HL-60 (cell line): ENCODE results near the gene NAALADL2.
"Not testable (repeated sequence)": the region's sequence is repeated elsewhere in the genome, so short reads cannot be mapped to it uniquely, and the experiment has no call there.

Experiments used
- DNase-seq, 2 experiments: peaks; one replicate each; pipeline ENCODE4 v3.0.0-alpha.2; 2010 to 2020; ENCODE audit warnings: low read depth in 1 of 2, low spot score in 1 of 2
- H3K27ac ChIP-seq: fragments of 250-450 bp; sonication (Bioruptor Pico); replicated peaks from 2 replicates; pipeline ENCODE4 v1.5.1; 2020; ENCODE audit warnings: mild to moderate bottlenecking, moderate library complexity
- H3K27me3 ChIP-seq: fragments of 250-450 bp; sonication (Bioruptor Pico); 2 replicates; pipeline ENCODE4 v1.5.1; 2021; ENCODE audit warnings: mild to moderate bottlenecking, moderate library complexity; ENCODE audit not compliant: insufficient read depth, poor library complexity, severe bottlenecking
- H3K4me3 ChIP-seq: replicated peaks from 2 replicates; pipeline ENCODE4 v1.5.1; 2011; ENCODE audit warnings: mild to moderate bottlenecking, control low read depth, low read length; ENCODE audit not compliant: insufficient read depth
- GABPA ChIP-seq: IDR thresholded peaks from 2 replicates; pipeline ENCODE4 v1.6.1; 2012; ENCODE audit warnings: low read depth
- POLR2AphosphoS5 ChIP-seq: IDR thresholded peaks from 2 replicates; pipeline ENCODE4 v1.6.1; 2012; ENCODE audit warnings: low read depth
- SPI1 ChIP-seq: IDR thresholded peaks from 2 replicates; pipeline ENCODE4 v1.6.1; 2012; ENCODE audit warnings: low read depth, mild to moderate bottlenecking, borderline replicate concordance
- TF ChIP-seq, protein P1 (sequence below): IDR thresholded peaks from 2 replicates; pipeline ENCODE4 v1.6.1; 2012; ENCODE audit warnings: low read depth; ENCODE audit not compliant: insufficient replicate concordance
- TF ChIP-seq, protein P2 (sequence below): IDR thresholded peaks from one replicate; pipeline ENCODE4 v1.5.1; 2011; ENCODE audit warnings: low read length, control low read depth, inconsistent platforms; ENCODE audit not compliant: insufficient read depth

NAALADL2 gene

DNA sequence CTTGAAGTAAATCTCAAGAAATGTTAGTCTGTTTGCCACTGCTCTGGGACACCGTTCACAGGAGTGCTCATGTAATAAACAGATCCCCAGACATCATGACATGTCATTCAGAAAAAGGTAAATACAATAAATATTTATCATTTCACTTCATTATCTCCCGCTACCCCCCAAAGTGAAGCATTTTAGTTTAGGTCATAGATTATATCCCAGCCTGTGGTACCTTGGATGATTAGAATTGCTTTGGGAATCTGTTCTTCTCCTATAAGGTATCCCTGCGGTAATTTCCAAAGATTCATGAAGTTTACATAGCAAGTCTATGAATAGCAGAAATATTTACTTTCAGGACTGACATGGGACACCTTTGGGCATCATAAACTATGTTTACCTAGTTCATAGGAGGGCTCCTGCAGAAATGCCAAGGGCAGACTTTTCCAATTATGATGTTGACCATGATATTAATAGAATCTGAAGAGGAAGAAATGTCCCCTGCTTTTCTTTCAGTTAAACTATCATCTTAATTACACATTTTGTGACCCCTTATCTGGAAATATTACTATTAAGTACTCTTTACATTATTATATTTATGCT lies 268.0 kb downstream of the NAALADL2 start:
- Histone ChIP-seq H3K27me3 (no peaks in the 10 kb centered on the region), H3K4me3 (no peak overlapping the region), H3K27ac (no peak overlapping the region)
- TF ChIP-seq GABPA (no peak), SPI1 (no peak), POLR2AphosphoS5 (no peak)
- TF ChIP-seq, protein P1, sequence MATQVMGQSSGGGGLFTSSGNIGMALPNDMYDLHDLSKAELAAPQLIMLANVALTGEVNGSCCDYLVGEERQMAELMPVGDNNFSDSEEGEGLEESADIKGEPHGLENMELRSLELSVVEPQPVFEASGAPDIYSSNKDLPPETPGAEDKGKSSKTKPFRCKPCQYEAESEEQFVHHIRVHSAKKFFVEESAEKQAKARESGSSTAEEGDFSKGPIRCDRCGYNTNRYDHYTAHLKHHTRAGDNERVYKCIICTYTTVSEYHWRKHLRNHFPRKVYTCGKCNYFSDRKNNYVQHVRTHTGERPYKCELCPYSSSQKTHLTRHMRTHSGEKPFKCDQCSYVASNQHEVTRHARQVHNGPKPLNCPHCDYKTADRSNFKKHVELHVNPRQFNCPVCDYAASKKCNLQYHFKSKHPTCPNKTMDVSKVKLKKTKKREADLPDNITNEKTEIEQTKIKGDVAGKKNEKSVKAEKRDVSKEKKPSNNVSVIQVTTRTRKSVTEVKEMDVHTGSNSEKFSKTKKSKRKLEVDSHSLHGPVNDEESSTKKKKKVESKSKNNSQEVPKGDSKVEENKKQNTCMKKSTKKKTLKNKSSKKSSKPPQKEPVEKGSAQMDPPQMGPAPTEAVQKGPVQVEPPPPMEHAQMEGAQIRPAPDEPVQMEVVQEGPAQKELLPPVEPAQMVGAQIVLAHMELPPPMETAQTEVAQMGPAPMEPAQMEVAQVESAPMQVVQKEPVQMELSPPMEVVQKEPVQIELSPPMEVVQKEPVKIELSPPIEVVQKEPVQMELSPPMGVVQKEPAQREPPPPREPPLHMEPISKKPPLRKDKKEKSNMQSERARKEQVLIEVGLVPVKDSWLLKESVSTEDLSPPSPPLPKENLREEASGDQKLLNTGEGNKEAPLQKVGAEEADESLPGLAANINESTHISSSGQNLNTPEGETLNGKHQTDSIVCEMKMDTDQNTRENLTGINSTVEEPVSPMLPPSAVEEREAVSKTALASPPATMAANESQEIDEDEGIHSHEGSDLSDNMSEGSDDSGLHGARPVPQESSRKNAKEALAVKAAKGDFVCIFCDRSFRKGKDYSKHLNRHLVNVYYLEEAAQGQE, result no peak
- TF ChIP-seq, protein P2, sequence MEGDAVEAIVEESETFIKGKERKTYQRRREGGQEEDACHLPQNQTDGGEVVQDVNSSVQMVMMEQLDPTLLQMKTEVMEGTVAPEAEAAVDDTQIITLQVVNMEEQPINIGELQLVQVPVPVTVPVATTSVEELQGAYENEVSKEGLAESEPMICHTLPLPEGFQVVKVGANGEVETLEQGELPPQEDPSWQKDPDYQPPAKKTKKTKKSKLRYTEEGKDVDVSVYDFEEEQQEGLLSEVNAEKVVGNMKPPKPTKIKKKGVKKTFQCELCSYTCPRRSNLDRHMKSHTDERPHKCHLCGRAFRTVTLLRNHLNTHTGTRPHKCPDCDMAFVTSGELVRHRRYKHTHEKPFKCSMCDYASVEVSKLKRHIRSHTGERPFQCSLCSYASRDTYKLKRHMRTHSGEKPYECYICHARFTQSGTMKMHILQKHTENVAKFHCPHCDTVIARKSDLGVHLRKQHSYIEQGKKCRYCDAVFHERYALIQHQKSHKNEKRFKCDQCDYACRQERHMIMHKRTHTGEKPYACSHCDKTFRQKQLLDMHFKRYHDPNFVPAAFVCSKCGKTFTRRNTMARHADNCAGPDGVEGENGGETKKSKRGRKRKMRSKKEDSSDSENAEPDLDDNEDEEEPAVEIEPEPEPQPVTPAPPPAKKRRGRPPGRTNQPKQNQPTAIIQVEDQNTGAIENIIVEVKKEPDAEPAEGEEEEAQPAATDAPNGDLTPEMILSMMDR, result no peak
- DNase-seq, result no peak

DNA sequence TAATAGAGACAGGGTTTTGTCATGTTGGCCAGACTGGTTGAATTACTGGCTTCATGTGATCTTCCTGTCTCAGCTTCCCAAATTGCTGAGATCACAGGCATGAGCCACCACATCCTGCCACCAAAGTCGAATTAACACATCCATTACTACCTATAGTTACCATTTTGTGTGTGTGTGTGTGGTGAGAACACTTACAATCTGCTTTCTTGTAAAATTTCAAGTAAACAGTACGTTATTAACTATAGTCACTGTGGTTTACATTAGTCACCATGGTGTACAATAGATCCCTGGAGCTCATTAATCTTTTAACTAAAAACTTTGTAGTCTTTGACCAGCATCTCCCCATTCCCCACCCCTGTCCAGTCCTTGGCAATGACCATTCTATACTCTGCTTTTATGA lies 270.0 kb downstream of the NAALADL2 start:
- no peak for DNase-seq

DNA sequence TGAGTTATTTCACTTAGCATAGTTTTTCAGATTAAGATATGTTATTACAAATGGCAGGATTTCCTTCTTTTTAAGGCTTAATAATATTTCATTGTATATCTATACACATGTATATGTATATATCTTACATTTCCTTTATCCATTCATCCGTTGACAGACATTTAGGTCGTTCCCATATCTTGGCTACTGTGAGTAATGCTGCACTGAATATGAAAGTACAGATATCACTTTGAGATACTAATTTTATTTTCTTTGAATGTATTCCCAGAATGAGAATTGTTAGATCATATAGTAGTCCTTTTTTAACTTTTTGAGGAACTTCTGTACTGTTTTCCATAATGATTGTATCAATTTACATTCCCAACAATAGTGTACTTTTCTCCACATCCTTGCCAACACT lies 270.4 kb downstream of the NAALADL2 start:
- no peak for DNase-seq
- TF ChIP-seq, protein P1, result no peak
- TF ChIP-seq GABPA (no peak), SPI1 (no peak)
- Histone ChIP-seq H3K4me3 (no peak overlapping the region), H3K27ac (no peak overlapping the region), H3K27me3 (no peaks in the 10 kb centered on the region)

More for the DNA sequence above, 270.0 kb downstream of the NAALADL2 start:
- no peak for TF ChIP-seq POLR2AphosphoS5
- no peak for TF ChIP-seq SPI1
- TF ChIP-seq GABPA, result no peak
- TF ChIP-seq, protein P1, result no peak
- TF ChIP-seq, protein P2, result no peak
- H3K4me3 ChIP-seq, result no peak overlapping the region
- no peaks in the 10 kb centered on the region for H3K27me3 ChIP-seq
- no peak overlapping the region for H3K27ac ChIP-seq

DNA sequence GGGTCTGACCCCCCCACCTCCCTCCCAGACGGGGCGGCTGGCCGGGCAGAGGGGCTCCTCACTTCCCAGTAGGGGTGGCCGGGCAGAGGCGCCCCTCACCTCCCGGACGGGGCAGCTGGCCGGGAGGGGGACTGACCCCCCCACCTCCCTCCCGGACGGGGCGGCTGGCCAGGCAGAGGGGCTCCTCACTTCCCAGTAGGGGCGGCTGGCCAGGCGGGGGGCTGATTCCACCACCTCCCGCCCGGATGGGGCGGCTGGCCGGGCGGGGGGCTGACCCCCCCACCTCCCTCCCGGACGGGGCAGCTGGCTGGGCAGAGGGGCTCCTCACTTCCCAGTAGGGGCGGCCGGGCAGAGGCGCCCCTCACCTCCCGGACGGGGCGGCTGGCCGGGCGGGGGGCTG lies 272.7 kb downstream of the NAALADL2 start:
- not testable (repeated sequence) for H3K27ac ChIP-seq, DNase-seq, H3K27me3 ChIP-seq, H3K4me3 ChIP-seq

DNA sequence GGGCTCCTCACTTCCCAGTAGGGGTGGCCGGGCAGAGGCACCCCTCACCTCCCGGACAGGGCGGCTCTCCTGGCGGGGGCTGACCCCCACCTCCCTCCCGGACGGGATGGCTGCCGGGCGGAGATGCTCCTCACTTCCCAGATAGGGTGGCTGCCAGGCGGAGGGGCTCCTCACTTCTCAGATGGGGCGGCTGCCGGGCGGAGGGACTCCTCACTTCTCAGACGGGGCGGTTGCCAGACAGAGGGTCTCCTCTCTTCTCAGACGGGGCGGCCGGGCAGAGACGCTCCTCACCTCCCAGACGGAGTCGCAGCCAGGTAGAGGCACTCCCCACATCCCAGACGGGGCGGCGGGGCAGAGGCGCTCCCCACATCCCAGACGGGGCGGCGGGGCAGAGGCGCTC lies 273.6 kb downstream of the NAALADL2 start:
- not testable (repeated sequence) for H3K27me3 ChIP-seq, H3K27ac ChIP-seq, DNase-seq, H3K4me3 ChIP-seq
